ENCODE results near the gene BBS9.

- TF ChIP-seq CTCF (conservative IDR thresholded peaks at IDR 0.05; ENCODE audit: low read depth in 2 of 2): no peak
- TF ChIP-seq POLR2AphosphoS5 (IDR thresholded peaks at IDR 0.05; ENCODE audit: low read depth): no peak
- TF ChIP-seq EZH2 (IDR thresholded peaks at IDR 0.05; ENCODE audit: low read depth, unreplicated experiment): no peak
These were observed 296.7 kb downstream of the BBS9 start for GRCh38 chr7:33425929-33426678.

All from GM23338 (cell line).